Measurements from ENCODE around the gene RGS11. TPM values are rescaled to one million over a fixed set of nuclear protein-coding genes. Genes with fewer than 3 reads are reported as not detected.

The RGS11 gene
- polyA plus RNA-seq, 4 donors: 0.49 to 20.1 (median 7.4) TPM

DNA sequence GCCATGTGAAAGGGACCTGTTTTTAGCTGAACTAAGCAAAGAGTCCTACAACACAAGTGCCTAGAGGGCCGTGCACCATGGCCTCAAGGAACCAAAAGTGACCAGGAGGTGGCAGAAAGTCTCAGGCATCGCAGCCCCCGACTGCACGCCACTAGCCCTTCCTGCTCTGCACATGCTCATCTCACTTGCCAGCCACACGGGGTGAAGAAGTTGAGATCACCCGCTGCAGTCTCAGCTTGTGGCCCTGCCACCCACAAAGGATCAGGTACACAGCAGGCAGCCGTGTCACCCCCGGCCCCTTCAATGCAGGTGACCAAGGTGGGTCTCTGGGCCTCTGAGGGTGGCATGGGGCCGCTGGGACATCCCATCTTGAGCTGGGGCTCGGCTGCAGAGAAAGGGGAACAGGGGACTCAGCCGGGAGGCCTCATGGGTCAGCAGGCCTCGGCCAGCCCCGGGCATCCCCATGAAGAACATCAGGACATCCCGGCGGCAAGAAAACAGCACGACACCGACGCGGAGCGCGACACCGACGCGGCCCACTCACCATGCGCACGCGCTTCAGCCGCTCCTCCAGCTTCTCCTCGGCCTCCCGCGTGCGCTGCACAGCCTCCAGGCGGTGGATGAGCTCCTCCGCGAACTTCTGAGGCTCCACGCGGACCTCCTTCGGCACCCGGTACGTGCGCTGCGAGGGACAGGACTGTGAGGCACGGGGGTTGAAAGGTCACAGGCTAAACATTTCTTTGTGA is 28.2 kb upstream of the RGS11 start:
- H3K27me3 ChIP-seq (ENCODE audit: control insufficient read depth in 3 of 3, insufficient read depth in 3 of 3, low read length in 3 of 3): no peaks in the 10 kb centered on the region
- FAIRE-seq: no peak
- H3K4me3 ChIP-seq (ENCODE audit: low read depth in 1 of 3, low read length in 3 of 3): no peak overlapping the region
- 91 to 94% (median 93%) methylated on average over 39 to 43 of the region's 43 CpGs for WGBS, 3 donors
- no peaks in the 10 kb centered on the region for H3K4me1 ChIP-seq (ENCODE audit: control insufficient read depth in 3 of 3, insufficient read depth in 2 of 3, low read depth in 1 of 3, low read length in 2 of 3)
- DNase-seq: no peak
- no peak overlapping the region for H3K27ac ChIP-seq (ENCODE audit: low read depth in 1 of 3, low read length in 2 of 3)
- H3K36me3 ChIP-seq (ENCODE audit: control insufficient read depth in 3 of 3, insufficient read depth in 2 of 3, low read depth in 1 of 3, low read length in 3 of 3): peaks cover 6 to 82% (median 9%) of the 10 kb centered on the region in 3 donors
- no peaks in the 10 kb centered on the region for H3K9me3 ChIP-seq (ENCODE audit: control insufficient read depth in 2 of 2, insufficient read depth in 1 of 2, low read depth in 1 of 2, low read length in 1 of 2)

- FAIRE-seq: no peak
- Histone ChIP-seq H3K4me3 (ENCODE audit: low read depth in 1 of 3, low read length in 3 of 3) (no peak overlapping the region), H3K27ac (ENCODE audit: low read depth in 1 of 3, low read length in 2 of 3) (no peak overlapping the region), H3K36me3 (ENCODE audit: control insufficient read depth in 3 of 3, insufficient read depth in 2 of 3, low read depth in 1 of 3, low read length in 3 of 3) (peaks cover 7 to 82% (median 12%) of the 10 kb centered on the region in 3 donors), H3K4me1 (ENCODE audit: control insufficient read depth in 3 of 3, insufficient read depth in 2 of 3, low read depth in 1 of 3, low read length in 2 of 3) (no peaks in the 10 kb centered on the region), H3K27me3 (ENCODE audit: control insufficient read depth in 3 of 3, insufficient read depth in 3 of 3, low read length in 3 of 3) (no peaks in the 10 kb centered on the region), H3K9me3 (ENCODE audit: control insufficient read depth in 2 of 2, insufficient read depth in 1 of 2, low read depth in 1 of 2, low read length in 1 of 2) (no peaks in the 10 kb centered on the region)
- DNase-seq: no peak
- 97 to 98% (median 97%) methylated on average over 13 of the region's 13 CpGs for WGBS, 3 donors
Measured at GRCh38 chr16:301950-302349, 26.2 kb upstream of the RGS11 start.

- FAIRE-seq: no peak
- H3K27me3 ChIP-seq (ENCODE audit: control insufficient read depth in 3 of 3, insufficient read depth in 3 of 3, low read length in 3 of 3): no peaks in the 10 kb centered on the region
Measured at GRCh38 chr16:301235-301634, 25.5 kb upstream of the RGS11 start.

GRCh38 chr16:297832-298231 is 22.1 kb upstream of the RGS11 start:
- FAIRE-seq (no peak), DNase-seq (no peak)
- no peaks in the 10 kb centered on the region for H3K4me1 ChIP-seq (ENCODE audit: control insufficient read depth in 3 of 3, insufficient read depth in 2 of 3, low read depth in 1 of 3, low read length in 2 of 3)
- H3K36me3 ChIP-seq (ENCODE audit: control insufficient read depth in 3 of 3, insufficient read depth in 2 of 3, low read depth in 1 of 3, low read length in 3 of 3): peaks cover 12 to 77% (median 15%) of the 10 kb centered on the region in 3 donors
- no peaks in the 10 kb centered on the region for H3K9me3 ChIP-seq (ENCODE audit: control insufficient read depth in 2 of 2, insufficient read depth in 1 of 2, low read depth in 1 of 2, low read length in 1 of 2)
- H3K27ac ChIP-seq (ENCODE audit: low read depth in 1 of 3, low read length in 2 of 3): no peak overlapping the region
- H3K4me3 ChIP-seq (ENCODE audit: low read depth in 1 of 3, low read length in 3 of 3): no peak overlapping the region
- no peaks in the 10 kb centered on the region for H3K27me3 ChIP-seq (ENCODE audit: control insufficient read depth in 3 of 3, insufficient read depth in 3 of 3, low read length in 3 of 3)
- 96 to 97% (median 96%) methylated on average over 27 to 32 of the region's 32 CpGs for WGBS, 3 donors

More at GRCh38 chr16:301235-301634, 25.5 kb upstream of the RGS11 start:
- Histone ChIP-seq H3K4me3 (ENCODE audit: low read depth in 1 of 3, low read length in 3 of 3) (no peak overlapping the region), H3K36me3 (ENCODE audit: control insufficient read depth in 3 of 3, insufficient read depth in 2 of 3, low read depth in 1 of 3, low read length in 3 of 3) (peaks cover 7 to 82% (median 12%) of the 10 kb centered on the region in 3 donors), H3K9me3 (ENCODE audit: control insufficient read depth in 2 of 2, insufficient read depth in 1 of 2, low read depth in 1 of 2, low read length in 1 of 2) (no peaks in the 10 kb centered on the region), H3K4me1 (ENCODE audit: control insufficient read depth in 3 of 3, insufficient read depth in 2 of 3, low read depth in 1 of 3, low read length in 2 of 3) (no peaks in the 10 kb centered on the region), H3K27ac (ENCODE audit: low read depth in 1 of 3, low read length in 2 of 3) (no peak overlapping the region)
- WGBS, 3 donors: 92 to 97% (median 94%) methylated on average over 6 of the region's 6 CpGs
- DNase-seq: no peak

DNA sequence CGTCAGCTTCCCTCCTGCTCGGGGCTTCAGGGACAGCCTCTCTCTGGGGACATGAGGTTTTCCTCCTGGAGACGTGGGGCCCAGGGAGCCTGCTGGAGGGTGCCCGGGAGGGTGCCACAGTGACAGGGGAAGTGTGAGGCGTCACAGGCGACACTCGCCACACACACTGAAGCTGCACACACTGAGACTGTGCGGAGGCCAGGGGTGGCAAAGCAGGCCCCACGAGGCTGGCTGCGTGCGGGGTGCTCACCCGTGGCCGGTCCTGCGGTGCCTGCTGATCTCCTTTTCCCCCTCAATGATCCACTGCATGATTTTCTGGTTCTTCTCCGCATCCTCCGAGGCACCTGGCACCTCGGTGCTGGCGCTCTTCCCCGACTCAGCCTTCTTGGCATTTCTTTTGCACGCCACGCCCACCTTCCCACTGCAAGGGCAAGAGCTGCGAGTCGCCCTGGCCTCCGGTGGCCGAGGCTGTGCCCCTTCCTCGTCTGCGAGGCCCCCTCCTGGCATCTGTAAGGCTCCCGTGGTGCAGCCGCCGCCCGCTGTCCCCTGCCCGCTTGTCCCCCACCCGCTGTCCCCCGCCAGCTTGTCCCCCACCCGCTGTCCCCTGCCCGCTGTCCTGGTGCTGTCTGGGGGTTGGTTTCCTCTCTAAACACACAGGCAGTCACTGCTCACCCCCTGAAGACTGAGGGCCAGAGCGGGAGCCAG is 21.2 kb upstream of the RGS11 start:
- Histone ChIP-seq H3K36me3 (ENCODE audit: control insufficient read depth in 3 of 3, insufficient read depth in 2 of 3, low read depth in 1 of 3, low read length in 3 of 3) (peaks cover 12 to 77% (median 14%) of the 10 kb centered on the region in 3 donors), H3K27me3 (ENCODE audit: control insufficient read depth in 3 of 3, insufficient read depth in 3 of 3, low read length in 3 of 3) (no peaks in the 10 kb centered on the region), H3K9me3 (ENCODE audit: control insufficient read depth in 2 of 2, insufficient read depth in 1 of 2, low read depth in 1 of 2, low read length in 1 of 2) (no peaks in the 10 kb centered on the region), H3K4me3 (ENCODE audit: low read depth in 1 of 3, low read length in 3 of 3) (no peak overlapping the region), H3K27ac (ENCODE audit: low read depth in 1 of 3, low read length in 2 of 3) (no peak overlapping the region), H3K4me1 (ENCODE audit: control insufficient read depth in 3 of 3, insufficient read depth in 2 of 3, low read depth in 1 of 3, low read length in 2 of 3) (no peaks in the 10 kb centered on the region)
- DNase-seq (no peak), FAIRE-seq (no peak)
- WGBS, 3 donors: 89 to 92% (median 89%) methylated on average over 30 to 37 of the region's 37 CpGs

GRCh38 chr16:296276-296675 is 20.5 kb upstream of the RGS11 start:
- no peaks in the 10 kb centered on the region for H3K27me3 ChIP-seq (ENCODE audit: control insufficient read depth in 3 of 3, insufficient read depth in 3 of 3, low read length in 3 of 3)
- no peaks in the 10 kb centered on the region for H3K9me3 ChIP-seq (ENCODE audit: control insufficient read depth in 2 of 2, insufficient read depth in 1 of 2, low read depth in 1 of 2, low read length in 1 of 2)
- FAIRE-seq (no peak), DNase-seq (no peak)
- H3K27ac ChIP-seq (ENCODE audit: low read depth in 1 of 3, low read length in 2 of 3): no peak overlapping the region
- H3K4me3 ChIP-seq (ENCODE audit: low read depth in 1 of 3, low read length in 3 of 3): no peak overlapping the region
- WGBS, 3 donors: 95 to 99% (median 95%) methylated on average over 14 of the region's 14 CpGs
- peaks cover 12 to 77% (median 14%) of the 10 kb centered on the region in 3 donors for H3K36me3 ChIP-seq (ENCODE audit: control insufficient read depth in 3 of 3, insufficient read depth in 2 of 3, low read depth in 1 of 3, low read length in 3 of 3)
- H3K4me1 ChIP-seq (ENCODE audit: control insufficient read depth in 3 of 3, insufficient read depth in 2 of 3, low read depth in 1 of 3, low read length in 2 of 3): no peaks in the 10 kb centered on the region

DNA sequence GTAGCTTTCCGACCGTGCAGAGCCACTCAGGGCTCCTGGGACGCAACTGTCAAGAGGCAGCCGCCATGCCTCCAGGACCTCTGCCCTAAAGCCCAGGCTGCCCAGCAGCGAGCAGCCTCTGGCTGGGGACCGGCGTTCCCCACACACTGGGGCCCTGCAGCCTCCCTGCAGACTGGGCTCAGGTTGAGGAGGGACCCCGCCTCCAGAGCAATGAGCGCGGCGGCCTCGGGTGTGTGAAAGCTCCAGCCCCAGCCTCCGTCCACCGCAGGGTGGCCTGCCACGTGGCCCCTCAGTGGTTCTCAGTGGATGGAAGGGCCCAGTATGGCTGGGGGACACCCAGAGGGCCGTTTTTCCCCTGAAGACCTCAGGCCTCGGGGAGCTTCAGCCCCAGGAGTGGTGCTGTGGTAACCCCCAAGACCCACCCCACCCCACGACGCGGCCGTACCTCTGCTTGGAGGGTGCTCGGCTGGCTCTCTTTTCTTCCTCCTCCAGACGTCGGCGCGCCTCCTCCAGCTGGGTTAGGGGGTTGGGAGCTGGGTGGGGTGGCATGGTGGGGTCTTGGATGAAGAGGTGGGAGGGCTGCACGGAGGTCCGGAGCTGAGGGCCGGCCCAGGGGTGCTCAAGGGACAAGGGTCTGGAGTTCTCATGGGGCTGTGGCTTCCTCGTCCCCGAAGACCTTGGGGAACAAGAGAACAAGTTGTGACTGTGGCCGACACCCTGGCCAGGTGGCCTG is 17.5 kb upstream of the RGS11 start:
- Histone ChIP-seq H3K27me3 (ENCODE audit: control insufficient read depth in 3 of 3, insufficient read depth in 3 of 3, low read length in 3 of 3) (no peaks in the 10 kb centered on the region), H3K36me3 (ENCODE audit: control insufficient read depth in 3 of 3, insufficient read depth in 2 of 3, low read depth in 1 of 3, low read length in 3 of 3) (peaks cover 18 to 91% (median 18%) of the 10 kb centered on the region in 3 donors), H3K27ac (ENCODE audit: low read depth in 1 of 3, low read length in 2 of 3) (no peak overlapping the region), H3K4me3 (ENCODE audit: low read depth in 1 of 3, low read length in 3 of 3) (no peak overlapping the region), H3K4me1 (ENCODE audit: control insufficient read depth in 3 of 3, insufficient read depth in 2 of 3, low read depth in 1 of 3, low read length in 2 of 3) (no peaks in the 10 kb centered on the region), H3K9me3 (ENCODE audit: control insufficient read depth in 2 of 2, insufficient read depth in 1 of 2, low read depth in 1 of 2, low read length in 1 of 2) (no peaks in the 10 kb centered on the region)
- FAIRE-seq (no peak), DNase-seq (no peak)
- WGBS, 3 donors: 94 to 99% (median 95%) methylated on average over 26 to 32 of the region's 32 CpGs

- no peak for DNase-seq
- no peak overlapping the region for H3K4me3 ChIP-seq (ENCODE audit: low read depth in 1 of 3, low read length in 3 of 3)
- peaks cover 13 to 91% (median 21%) of the 10 kb centered on the region in 3 donors for H3K36me3 ChIP-seq (ENCODE audit: control insufficient read depth in 3 of 3, insufficient read depth in 2 of 3, low read depth in 1 of 3, low read length in 3 of 3)
- H3K27me3 ChIP-seq (ENCODE audit: control insufficient read depth in 3 of 3, insufficient read depth in 3 of 3, low read length in 3 of 3): no peaks in the 10 kb centered on the region
- peaks cover 0 to 1% of the 10 kb centered on the region in 2 donors for H3K9me3 ChIP-seq (ENCODE audit: control insufficient read depth in 2 of 2, insufficient read depth in 1 of 2, low read depth in 1 of 2, low read length in 1 of 2)
- 90 to 99% (median 90%) methylated on average over 17 of the region's 17 CpGs for WGBS, 3 donors
- H3K27ac ChIP-seq (ENCODE audit: low read depth in 1 of 3, low read length in 2 of 3): no peak overlapping the region
- no peak for FAIRE-seq
- no peaks in the 10 kb centered on the region for H3K4me1 ChIP-seq (ENCODE audit: control insufficient read depth in 3 of 3, insufficient read depth in 2 of 3, low read depth in 1 of 3, low read length in 2 of 3)
Measured at GRCh38 chr16:291539-291938, 15.8 kb upstream of the RGS11 start.

All from small intestine (tissue), 7 donors.